D721Med (cell line): ENCODE results near the gene CAMK2B.

Experiments
- DNase-seq: peaks from one replicate; pipeline ENCODE4 v3.0.0; 2011; ENCODE audit warnings: low spot score; ENCODE audit not compliant: insufficient read length
- FAIRE-seq: peaks from 2 replicates; lab custom pipeline; 2011; peaks lifted over from hg19 to GRCh38; lab: Jason Lieb, UNC
- CTCF ChIP-seq: IDR thresholded peaks from 2 replicates; pipeline ENCODE4 v1.5.1; 2012; ENCODE audit warnings: mild to moderate bottlenecking, control low read depth; ENCODE audit not compliant: insufficient read depth; ENCODE audit errors: missing control alignments

CAMK2B gene

GRCh38 chr7:44259547-44260457 is 65.6 kb downstream of the CAMK2B start:
- FAIRE-seq (no peak), DNase-seq (no peak)
- TF ChIP-seq CTCF = no peak

GRCh38 chr7:44258865-44259546 is 66.4 kb downstream of the CAMK2B start:
- FAIRE-seq = no peak
- TF ChIP-seq CTCF = no peak
- DNase-seq = no peak

GRCh38 chr7:44258423-44258760 is 67.0 kb downstream of the CAMK2B start:
- FAIRE-seq (no peak), DNase-seq (no peak)
- TF ChIP-seq CTCF = no peak

GRCh38 chr7:44257618-44258422 is 67.6 kb downstream of the CAMK2B start:
- DNase-seq (no peak), FAIRE-seq (no peak)

GRCh38 chr7:44257213-44257612 is 68.2 kb downstream of the CAMK2B start:
- DNase-seq (no peak), FAIRE-seq (no peak)
- no peak for TF ChIP-seq CTCF

More at GRCh38 chr7:44257618-44258422, 67.6 kb downstream of the CAMK2B start:
- TF ChIP-seq CTCF = no peak

GRCh38 chr7:44256459-44256858 is 68.9 kb downstream of the CAMK2B start:
- no peak for TF ChIP-seq CTCF
- no peak for DNase-seq
- no peak for FAIRE-seq
